ENCODE measurements around the gene CHD6. TPM values are rescaled to one million over a fixed set of nuclear protein-coding genes. Genes with fewer than 3 reads are reported as not detected.

Gene CHD6
- total and polyA plus RNA-seq, 3 donors from 2014 or later, result 21.3 to 73.9 (median 71.5) TPM

GRCh38 chr20:41509316-41510200 is 108.6 kb downstream of the CHD6 start:
- Histone ChIP-seq H3K27ac (no peak overlapping the region), H3K4me1 (no peaks in the 10 kb centered on the region), H3K36me3 (ENCODE audit: low read depth, missing control alignments) (no peaks in the 10 kb centered on the region), H3K4me3 (no peak overlapping the region), H3K27me3 (no peaks in the 10 kb centered on the region), H3K9me3 (no peaks in the 10 kb centered on the region)
- TF ChIP-seq CTCF (IDR thresholded peaks at IDR 0.05) (no peak), POLR2A (IDR thresholded peaks at IDR 0.05) (no peak)
- intact Hi-C loops (cut with DNase I; ENCODE audit: low total_unique reads), result no loop called here
- WGBS, 2 donors, result 71 to 74% methylated on average over 9 of the region's 9 CpGs
- DNase-seq, result no peak

- 74 to 82% methylated on average over 6 of the region's 6 CpGs for WGBS, 2 donors
- intact Hi-C loops (cut with DNase I; ENCODE audit: low total_unique reads), result no loop called here
- H3K27me3 ChIP-seq, result no peaks in the 10 kb centered on the region
Observed at GRCh38 chr20:41508335-41508734, 109.8 kb downstream of the CHD6 start.

GRCh38 chr20:41507851-41508250 is 110.3 kb downstream of the CHD6 start:
- H3K4me3 ChIP-seq, result no peak overlapping the region
- TF ChIP-seq CTCF (IDR thresholded peaks at IDR 0.05) (no peak), POLR2A (IDR thresholded peaks at IDR 0.05) (no peak)
- H3K4me1 ChIP-seq, result no peaks in the 10 kb centered on the region
- H3K27ac ChIP-seq, result no peak overlapping the region
- no peaks in the 10 kb centered on the region for H3K27me3 ChIP-seq
- intact Hi-C loops (cut with DNase I; ENCODE audit: low total_unique reads), result no loop called here
- DNase-seq, result no peak
- no peaks in the 10 kb centered on the region for H3K9me3 ChIP-seq
- H3K36me3 ChIP-seq (ENCODE audit: low read depth, missing control alignments), result no peaks in the 10 kb centered on the region

More at GRCh38 chr20:41508335-41508734, 109.8 kb downstream of the CHD6 start:
- TF ChIP-seq CTCF (IDR thresholded peaks at IDR 0.05) (no peak), POLR2A (IDR thresholded peaks at IDR 0.05) (no peak)
- no peaks in the 10 kb centered on the region for H3K9me3 ChIP-seq
- no peaks in the 10 kb centered on the region for H3K4me1 ChIP-seq
- no peak overlapping the region for H3K27ac ChIP-seq
- no peaks in the 10 kb centered on the region for H3K36me3 ChIP-seq (ENCODE audit: low read depth, missing control alignments)
- no peak for DNase-seq
- no peak overlapping the region for H3K4me3 ChIP-seq

- no peak for DNase-seq
- 87 to 95% methylated on average over 5 of the region's 5 CpGs for WGBS, 2 donors
- H3K9me3 ChIP-seq, result no peaks in the 10 kb centered on the region
- H3K27ac ChIP-seq, result no peak overlapping the region
- no peak overlapping the region for H3K4me3 ChIP-seq
- intact Hi-C loops (cut with DNase I; ENCODE audit: low total_unique reads), result no loop called here
- H3K4me1 ChIP-seq, result no peaks in the 10 kb centered on the region
- no peaks in the 10 kb centered on the region for H3K27me3 ChIP-seq
- H3K36me3 ChIP-seq (ENCODE audit: low read depth, missing control alignments), result no peaks in the 10 kb centered on the region
- TF ChIP-seq POLR2A (IDR thresholded peaks at IDR 0.05) (no peak), CTCF (IDR thresholded peaks at IDR 0.05) (no peak)
Observed at GRCh38 chr20:41507436-41507835, 110.7 kb downstream of the CHD6 start.

Data from testis (tissue), 3 donors.